HCT116 (cell line): Measurements from ENCODE around the gene ZFP69B. TPM values are rescaled to one million over a fixed set of nuclear protein-coding genes. Genes with fewer than 3 reads are reported as not detected.

ENCODE experiments used
- ATAC-seq: fragments of 200-7000 bp; cut with Tn5 transposase; 2 replicates; pipeline ENCODE4 v1.9.1; 2020; ENCODE audit warnings: mild to moderate bottlenecking, moderate library complexity
- BruUV-seq: library from RNA; stranded (reverse); fragments of 400-500 nt; replicated peaks from 2 replicates; lab custom pipeline; 2021; lab: Mats Ljungman, UMichigan
- CTCF ChIA-PET: fragments of 300-600 bp; sonication (Branson Sonifier 250); formaldehyde crosslinking; loops from one replicate; lab custom pipeline; 2021; ENCODE audit warnings: antibody characterized with exemption; lab: Charles Lee
- POLR2A ChIA-PET: fragments of 300-600, 350-600 bp; sonication (Branson Sonifier 250); formaldehyde crosslinking; loops from one replicate; lab custom pipeline; 2021; ENCODE audit warnings: antibody characterized with exemption; lab: Charles Lee
- RAD21 ChIA-PET, 2 experiments: fragments of 300-600 bp; sonication (Branson Sonifier 250); formaldehyde crosslinking; loops; one replicate each; lab custom pipeline; 2023; ENCODE audit warnings: low total read pairs in 2 of 2; ENCODE audit not compliant: uncharacterized antibody in 2 of 2, unreplicated experiment in 2 of 2, low non-redundant PET in 1 of 2; lab: Charles Lee
- DNase-seq: peaks from one replicate; pipeline ENCODE4 v3.0.0-alpha.2; 2010; ENCODE audit warnings: low read depth, low spot score
- H2AFZ ChIP-seq: fragments of 200-600 bp; shearing (Covaris generic), sonication (generic); 2 replicates; pipeline ENCODE4 v1.6.1; 2017; ENCODE audit warnings: low read depth, mixed run types, mixed read lengths, antibody characterized with exemption, low read length; ENCODE audit not compliant: poor library complexity, severe bottlenecking
- H3K27ac ChIP-seq: 2 replicates; pipeline ENCODE4 v1.5.1; 2012; ENCODE audit warnings: low read depth, low read length
- H3K27me3 ChIP-seq: fragments of 200-600 bp; sonication (generic); 2 replicates; pipeline ENCODE4 v1.6.1; 2016; ENCODE audit warnings: mixed run types, low read length, mixed read lengths; ENCODE audit not compliant: insufficient read depth
- H3K36me3 ChIP-seq, 2 experiments: fragments of 200-500 bp in 1 of 2; fragments of 200-600 bp in 1 of 2; sonication (Bioruptor generic) in 1 of 2; sonication (generic) in 1 of 2; 2 replicates each; pipeline versions ENCODE4 v1.5.1 to v1.6.1; 2014 to 2016; ENCODE audit warnings: low read length in 2 of 2, inconsistent platforms in 1 of 2, mixed read lengths in 1 of 2, mixed run types in 1 of 2; ENCODE audit not compliant: insufficient read depth in 2 of 2, control insufficient read depth in 1 of 2
- H3K4me1 ChIP-seq, 2 experiments: fragments of 200-600 bp in 1 of 2; sonication (generic) in 1 of 2; 2 replicates each; pipeline versions ENCODE4 v1.5.1 to v1.6.1; 2012 to 2017; ENCODE audit warnings: low read length in 2 of 2, inconsistent platforms in 1 of 2, mild to moderate bottlenecking in 1 of 2, mixed read lengths in 1 of 2, mixed run types in 1 of 2, moderate library complexity in 1 of 2; ENCODE audit not compliant: insufficient read depth in 2 of 2, control insufficient read depth in 1 of 2
- H3K4me2 ChIP-seq: fragments of 200-600 bp; sonication (generic); 2 replicates; pipeline ENCODE4 v1.6.1; 2017; ENCODE audit warnings: mixed run types, low read length, mixed read lengths
- H3K4me3 ChIP-seq, 2 experiments: fragments of 200-600 bp in 1 of 2; sonication (generic) in 1 of 2; replicated peaks in 1 of 2; 2 replicates each; pipeline ENCODE4 v1.5.1; 2011 to 2016; ENCODE audit warnings: low read length in 2 of 2, control low read depth in 1 of 2, low read depth in 1 of 2, mild to moderate bottlenecking in 1 of 2, mixed read lengths in 1 of 2, mixed run types in 1 of 2
- H3K79me2 ChIP-seq: fragments of 200-600 bp; sonication (generic); 2 replicates; pipeline ENCODE4 v1.6.1; 2017; ENCODE audit warnings: mild to moderate bottlenecking, mixed run types, low read length, moderate library complexity, mixed read lengths; ENCODE audit not compliant: insufficient read depth
- H3K9ac ChIP-seq: fragments of 200-600 bp; sonication (generic); 2 replicates; pipeline ENCODE4 v1.6.1; 2016; ENCODE audit warnings: low read length, mixed read lengths
- H3K9me2 ChIP-seq: fragments of 200-600 bp; sonication (generic), shearing (Covaris generic); 2 replicates; pipeline ENCODE4 v1.6.1; 2017; ENCODE audit warnings: mixed run types, mild to moderate bottlenecking, moderate library complexity; ENCODE audit not compliant: insufficient read depth
- H3K9me3 ChIP-seq, 2 experiments: fragments of 200-500 bp in 1 of 2; fragments of 200-600 bp in 1 of 2; sonication (Bioruptor generic) in 1 of 2; sonication (generic) in 1 of 2; 2 replicates each; pipeline ENCODE4 v1.6.1; 2014 to 2017; ENCODE audit warnings: low read length in 2 of 2, mixed read lengths in 2 of 2, inconsistent platforms in 1 of 2, low read depth in 1 of 2, mild to moderate bottlenecking in 1 of 2, mixed run types in 1 of 2, moderate library complexity in 1 of 2; ENCODE audit not compliant: control insufficient read depth in 1 of 2, insufficient read depth in 1 of 2
- H4K20me1 ChIP-seq: fragments of 200-600 bp; sonication (generic), shearing (Covaris generic); 2 replicates; pipeline ENCODE4 v1.6.1; 2017; ENCODE audit warnings: mixed run types, mild to moderate bottlenecking, moderate library complexity; ENCODE audit not compliant: insufficient read depth
- EGR1 ChIP-seq: IDR thresholded peaks from 2 replicates; pipeline ENCODE4 v1.6.1; 2012; ENCODE audit warnings: low read depth
- ELF1 ChIP-seq: IDR thresholded peaks from 2 replicates; pipeline ENCODE4 v1.6.1; 2012; ENCODE audit warnings: low read depth, borderline replicate concordance
- EZH2phosphoT487 ChIP-seq: fragments of 200-600 bp; IDR thresholded peaks from 2 replicates; pipeline ENCODE4 v1.6.1; 2018; ENCODE audit warnings: antibody characterized with exemption, borderline replicate concordance
- TCF7L2 ChIP-seq: IDR thresholded peaks from 2 replicates; pipeline ENCODE4 v1.7.0; 2011; ENCODE audit warnings: borderline replicate concordance, inconsistent platforms; ENCODE audit not compliant: insufficient read depth, insufficient read length; ENCODE audit errors: extremely low read depth
- ZBTB33 ChIP-seq: IDR thresholded peaks from 2 replicates; pipeline ENCODE4 v1.6.1; 2011; ENCODE audit warnings: mild to moderate bottlenecking, low read length, moderate library complexity; ENCODE audit not compliant: insufficient replicate concordance; ENCODE audit errors: extremely low read depth
- ZFX ChIP-seq: fragments of 450-650 bp; IDR thresholded peaks from 2 replicates; pipeline ENCODE4 v1.6.1; 2017
- intact Hi-C: fragments of 100-400 bp; cut with micrococcal nuclease; formaldehyde crosslinking; loops from 2 replicates; pipeline ENCODE4 v1.10.0; 2022
- total RNA-seq: library from RNA; stranded (reverse); gene quantifications from one replicate; pipeline ENCODE4 v1.2.1, GENCODE V29; 2021; ENCODE audit not compliant: unreplicated experiment

The ZFP69B gene
- total RNA-seq, 1 experiment from 2014 or later: 0.27 TPM

- H3K9me2 ChIP-seq: no peaks in the 10 kb centered on the region
- ChIA-PET CTCF (no interaction called here), RAD21 (no interaction called here), POLR2A (no interaction called here)
- TF ChIP-seq ZBTB33: no peak
- TF ChIP-seq TCF7L2: no peak
- TF ChIP-seq ELF1: no peak
- TF ChIP-seq EGR1: no peak
- TF ChIP-seq EZH2phosphoT487: no peak
- no peak for TF ChIP-seq ZFX
- BruUV-seq: no TSS peak
- H2AFZ ChIP-seq: no peak overlapping the region
- intact Hi-C loops: loop anchor here (10.0 kb wide), 1 partner anchor 63 kb away; no protein-coding TSS in a partner anchor
- no peak overlapping the region for H3K27ac ChIP-seq
- H3K4me3 ChIP-seq: peak overlapping the region; percentile 28 to 44
- H3K36me3 ChIP-seq: no peaks in the 10 kb centered on the region
- H3K79me2 ChIP-seq: no peaks in the 10 kb centered on the region
- H4K20me1 ChIP-seq: no peaks in the 10 kb centered on the region
- no peak for DNase-seq
- no peak for ATAC-seq
- no peak overlapping the region for H3K9ac ChIP-seq
- no peaks in the 10 kb centered on the region for H3K27me3 ChIP-seq
- peak overlapping the region; percentile 47 for H3K4me2 ChIP-seq
- H3K9me3 ChIP-seq: peaks cover 3 to 4% of the 10 kb centered on the region in 2 experiments; a peak in 1 of 4 replicates
- H3K4me1 ChIP-seq: no peaks in the 10 kb centered on the region; a peak in 1 of 4 replicates
These were observed 57.7 kb downstream of the ZFP69B start for GRCh38 chr1:40507973-40508372.
